ENCODE results near the gene SYNC. TPM values are rescaled to one million over a fixed set of nuclear protein-coding genes. Genes with fewer than 3 reads are reported as not detected.

SYNC gene
- polyA plus RNA-seq (ENCODE audit: insufficient read length in 4 of 4) = 1 to 10 TPM; 1.6 to 2.1 (median 1.7) TPM

DNA sequence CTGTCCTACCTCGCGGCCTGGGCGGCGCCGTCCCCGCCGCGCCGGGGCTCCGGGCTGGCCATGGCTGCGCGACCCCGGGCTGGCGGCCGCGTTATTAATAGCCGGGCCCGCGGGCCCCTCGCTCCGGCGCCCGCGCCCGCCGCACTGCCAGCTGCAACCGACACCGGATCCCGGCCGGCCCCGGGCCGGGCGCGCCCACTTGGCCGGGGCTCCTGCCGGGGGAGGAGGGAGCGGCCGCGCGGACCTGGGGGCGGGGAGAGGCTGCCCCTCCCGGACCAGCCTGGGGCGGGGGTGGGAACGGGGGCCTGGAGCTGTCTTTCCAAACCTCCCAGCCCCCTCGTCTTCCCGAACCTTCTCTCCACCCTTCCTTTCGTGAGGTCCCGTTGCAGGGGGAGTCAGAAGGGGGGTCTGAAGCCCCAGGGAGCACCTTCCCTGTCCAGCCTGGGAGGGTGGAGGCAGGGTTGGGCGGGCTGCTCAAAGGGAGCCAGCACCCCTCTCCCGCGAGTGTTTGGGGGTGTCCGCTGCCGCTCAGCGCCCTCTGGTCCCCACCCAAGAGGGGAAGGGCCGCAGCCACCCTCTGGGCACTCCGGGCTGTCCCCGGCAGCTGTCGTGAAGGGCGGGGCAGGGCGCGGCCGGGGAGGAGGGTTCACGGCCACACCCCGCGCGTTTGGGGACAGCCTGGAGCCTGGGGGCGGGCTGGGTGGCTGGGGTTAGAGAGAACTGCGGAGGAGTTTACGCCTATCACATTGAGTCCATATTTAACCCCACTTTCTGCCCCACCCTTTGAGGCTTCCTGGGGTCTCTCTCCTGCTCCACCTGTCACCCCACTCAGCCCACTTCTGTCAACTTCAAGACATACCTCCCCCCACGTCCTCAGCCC is at the start of gene SYNC:
TSS of gene SYNC (minus strand) at position 172 of the 880 bp plus-strand sequence. CDS start at position 62, 110 bp downstream.
- no peak for DNase-seq (ENCODE audit: low read depth in 4 of 4, low spot score in 3 of 4)

DNA sequence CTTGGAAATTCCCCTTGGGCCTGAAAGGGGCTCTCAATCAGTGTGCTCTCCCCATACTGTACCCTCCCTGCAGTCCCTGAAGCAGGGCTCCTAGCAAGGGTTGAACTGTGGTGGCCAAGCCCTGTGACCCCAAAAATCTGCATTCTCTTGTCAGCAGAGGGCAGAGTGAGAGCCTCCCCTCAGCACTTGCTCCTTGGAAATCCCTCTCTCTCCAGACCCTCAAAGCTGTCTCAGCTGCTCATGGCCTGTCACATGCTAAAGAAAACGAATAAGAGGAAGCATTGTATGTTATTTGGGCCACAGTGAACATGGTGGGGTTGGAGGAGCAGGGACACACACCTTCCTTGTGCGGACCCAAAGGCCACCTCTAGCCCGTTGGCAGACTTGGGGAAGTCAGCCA is 47.2 kb upstream of the SYNC start:
- DNase-seq (ENCODE audit: low read depth in 4 of 4, low spot score in 3 of 4) = no peak

DNA sequence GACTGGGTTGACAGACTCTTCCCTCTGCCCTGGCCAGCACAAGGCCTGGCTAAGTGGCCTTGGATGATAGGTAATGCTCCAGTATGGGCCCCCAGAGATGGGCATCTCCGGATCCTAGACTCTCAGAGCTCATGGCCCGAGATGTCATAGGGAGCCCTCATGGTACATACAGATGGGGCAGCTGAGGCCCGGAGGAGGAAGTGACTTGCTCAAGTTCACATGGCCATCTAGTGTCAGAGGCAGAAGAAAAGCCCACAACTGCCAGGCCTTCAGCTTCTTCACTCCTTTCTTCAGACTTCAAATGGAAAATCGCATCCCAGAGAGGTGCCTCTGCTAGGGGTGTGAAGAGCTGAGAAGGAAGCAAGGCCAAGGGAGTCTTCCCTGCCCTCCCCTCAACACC is 46.8 kb upstream of the SYNC start:
- DNase-seq (ENCODE audit: low read depth in 4 of 4, low spot score in 3 of 4) = no peak

- no peak for DNase-seq (ENCODE audit: low read depth in 4 of 4, low spot score in 3 of 4)
Observed at GRCh38 chr1:32748926-32749325, 46.4 kb upstream of the SYNC start.

- no peak for DNase-seq (ENCODE audit: low read depth in 4 of 4, low spot score in 3 of 4)
Observed at GRCh38 chr1:32748348-32748747, 45.8 kb upstream of the SYNC start.

DNA sequence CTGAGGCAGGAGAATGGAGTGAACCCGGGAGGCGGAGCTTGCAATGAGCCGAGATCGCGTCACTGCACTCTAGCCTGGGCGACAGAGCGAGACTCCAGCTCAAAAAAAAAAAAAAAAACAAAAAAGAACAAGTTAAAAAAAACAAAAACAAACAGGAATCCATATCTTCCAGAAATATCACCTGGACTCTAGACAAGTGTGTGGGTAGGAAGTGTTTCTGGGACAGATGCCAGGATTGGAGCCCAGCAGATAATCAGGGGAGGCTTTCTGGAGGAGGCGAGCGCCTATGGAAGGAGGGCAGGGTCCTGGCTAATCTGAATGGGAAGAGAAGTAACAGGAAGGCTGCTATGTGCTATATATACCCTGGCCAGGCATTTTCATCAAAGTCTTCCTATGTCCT is 43.6 kb upstream of the SYNC start:
- DNase-seq (ENCODE audit: low read depth in 4 of 4, low spot score in 3 of 4) = no peak

DNA sequence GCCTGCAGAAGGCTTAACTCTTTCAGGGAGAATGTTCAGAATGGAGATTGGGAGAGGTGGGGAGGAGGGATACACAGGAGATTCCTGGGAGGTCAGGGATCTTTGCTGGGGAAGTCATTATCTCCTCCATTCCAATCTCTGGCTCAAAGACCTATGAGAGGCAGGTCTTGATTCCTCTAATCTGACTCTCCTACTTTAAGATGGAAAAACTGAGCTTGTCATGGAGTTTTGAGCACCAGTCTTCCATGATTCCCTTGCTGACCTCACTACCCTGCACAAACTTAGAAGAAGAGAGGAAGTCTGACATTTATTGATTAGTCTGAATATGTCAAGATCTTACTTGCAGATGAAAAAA is 41.5 kb upstream of the SYNC start:
- DNase-seq (ENCODE audit: low read depth in 4 of 4, low spot score in 3 of 4) = no peak

GRCh38 chr1:32743380-32744070 is 41.0 kb upstream of the SYNC start:
- no peak for DNase-seq (ENCODE audit: low read depth in 4 of 4, low spot score in 3 of 4)

- DNase-seq (ENCODE audit: low read depth in 4 of 4, low spot score in 3 of 4) = no peak
Observed at GRCh38 chr1:32742956-32743355, 40.4 kb upstream of the SYNC start.

- DNase-seq (ENCODE audit: low read depth in 4 of 4, low spot score in 3 of 4) = no peak
Observed at GRCh38 chr1:32742199-32742947, 39.8 kb upstream of the SYNC start.

GRCh38 chr1:32741413-32742198 is 39.0 kb upstream of the SYNC start:
- DNase-seq (ENCODE audit: low read depth in 4 of 4, low spot score in 3 of 4) = no peak

DNA sequence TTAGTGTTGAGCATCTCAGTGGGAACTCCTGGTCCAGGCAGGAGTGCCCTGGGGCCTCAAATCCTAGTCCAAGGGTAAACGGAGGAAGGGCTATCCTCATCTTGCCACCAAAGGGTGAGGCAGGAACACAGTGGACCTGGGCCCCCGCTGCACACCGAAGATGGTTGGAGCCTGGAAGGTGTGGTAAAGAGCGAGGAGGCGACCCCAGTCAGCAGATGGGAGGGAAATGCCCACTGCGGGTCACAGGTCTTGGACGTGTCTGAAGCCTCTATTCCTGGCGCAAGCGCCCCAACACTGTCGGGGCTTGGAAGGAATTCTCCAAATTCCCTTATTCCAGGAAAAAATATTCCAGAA is 38.5 kb upstream of the SYNC start:
- no peak for DNase-seq (ENCODE audit: low read depth in 4 of 4, low spot score in 3 of 4)

DNA sequence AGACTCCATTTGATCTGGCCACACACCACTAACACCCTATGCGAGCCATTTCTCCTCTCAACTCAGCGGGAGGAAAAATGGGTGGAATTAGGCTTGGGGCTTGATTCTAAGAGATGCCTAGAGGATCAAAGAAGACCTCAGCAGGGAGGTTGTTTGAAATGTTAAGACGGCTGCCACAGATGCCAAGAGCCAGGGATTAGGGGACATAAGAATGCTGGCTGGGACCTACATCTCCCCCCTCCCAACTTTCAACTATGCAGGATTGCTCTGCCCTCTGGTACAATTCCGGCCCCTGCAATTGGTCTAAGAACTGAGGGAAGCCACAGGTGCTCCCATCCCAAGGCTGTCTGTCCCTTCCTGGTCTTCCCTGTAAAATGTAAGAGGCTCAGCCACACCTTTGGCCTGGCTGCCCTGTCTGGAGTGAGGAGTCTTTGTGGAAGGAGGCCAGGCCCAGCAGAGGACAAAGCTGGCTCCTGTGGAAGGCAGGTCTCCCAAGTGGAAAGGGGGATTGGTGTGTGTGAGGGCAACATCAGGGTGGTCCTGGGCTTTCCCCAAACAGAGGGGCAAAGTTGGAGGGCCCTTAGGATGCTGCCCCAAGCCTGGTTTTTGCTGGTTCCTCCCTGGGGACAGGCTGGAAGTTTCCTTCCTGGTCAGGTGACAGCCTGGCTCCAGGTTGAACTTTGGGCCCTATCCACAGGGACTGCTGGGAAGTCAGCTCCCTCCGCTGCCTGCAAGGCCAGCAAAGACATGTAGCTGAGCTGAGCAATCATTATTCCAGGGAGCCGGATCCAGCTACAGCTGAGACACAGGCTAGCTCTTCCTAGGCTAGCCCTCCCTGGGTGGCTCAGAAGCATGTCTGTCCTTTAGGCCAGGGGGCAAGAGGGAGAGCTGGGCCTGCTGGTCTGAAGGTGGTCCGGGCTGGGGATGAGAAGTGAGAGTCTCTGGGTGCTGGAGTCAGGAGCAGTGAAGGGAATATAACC is 34.5 kb upstream of the SYNC start:
- no peak for DNase-seq (ENCODE audit: low read depth in 4 of 4, low spot score in 3 of 4)

DNA sequence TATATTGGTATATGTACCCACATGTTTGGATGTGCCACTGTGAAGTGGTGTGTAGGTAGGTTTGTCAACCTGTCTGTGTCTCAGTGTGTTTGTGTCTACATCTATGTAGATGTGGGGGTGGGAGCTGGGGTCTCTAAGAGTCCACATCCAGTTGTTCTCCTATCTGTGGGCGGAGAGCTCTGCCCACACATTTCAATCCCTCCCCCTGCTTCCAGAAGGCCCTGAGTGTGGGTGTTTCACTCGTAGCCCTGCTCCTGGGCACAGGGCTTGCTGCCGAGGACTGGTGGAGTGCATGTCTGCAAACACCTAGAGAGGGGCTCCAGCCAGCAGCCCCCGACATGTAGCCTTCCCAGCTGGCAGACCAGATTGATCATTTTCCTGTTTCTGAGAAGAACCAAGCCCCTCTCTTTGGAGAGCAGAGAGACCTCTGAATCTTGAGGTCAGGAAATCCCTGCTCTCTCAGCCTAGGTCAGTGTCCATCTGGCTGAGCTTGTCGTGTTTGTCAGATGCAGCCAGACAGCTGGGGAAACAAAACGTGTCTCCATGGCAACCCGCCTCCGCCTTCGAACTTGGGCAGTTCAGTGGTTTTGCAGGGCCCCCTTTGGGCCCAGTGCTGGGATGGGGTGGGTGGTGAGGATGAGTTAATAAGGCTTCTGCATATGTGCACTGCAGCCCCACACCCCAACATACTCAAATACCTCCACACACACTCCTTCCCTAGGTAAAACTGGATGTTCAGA is 31.2 kb upstream of the SYNC start:
- DNase-seq (ENCODE audit: low read depth in 4 of 4, low spot score in 3 of 4) = no peak

DNA sequence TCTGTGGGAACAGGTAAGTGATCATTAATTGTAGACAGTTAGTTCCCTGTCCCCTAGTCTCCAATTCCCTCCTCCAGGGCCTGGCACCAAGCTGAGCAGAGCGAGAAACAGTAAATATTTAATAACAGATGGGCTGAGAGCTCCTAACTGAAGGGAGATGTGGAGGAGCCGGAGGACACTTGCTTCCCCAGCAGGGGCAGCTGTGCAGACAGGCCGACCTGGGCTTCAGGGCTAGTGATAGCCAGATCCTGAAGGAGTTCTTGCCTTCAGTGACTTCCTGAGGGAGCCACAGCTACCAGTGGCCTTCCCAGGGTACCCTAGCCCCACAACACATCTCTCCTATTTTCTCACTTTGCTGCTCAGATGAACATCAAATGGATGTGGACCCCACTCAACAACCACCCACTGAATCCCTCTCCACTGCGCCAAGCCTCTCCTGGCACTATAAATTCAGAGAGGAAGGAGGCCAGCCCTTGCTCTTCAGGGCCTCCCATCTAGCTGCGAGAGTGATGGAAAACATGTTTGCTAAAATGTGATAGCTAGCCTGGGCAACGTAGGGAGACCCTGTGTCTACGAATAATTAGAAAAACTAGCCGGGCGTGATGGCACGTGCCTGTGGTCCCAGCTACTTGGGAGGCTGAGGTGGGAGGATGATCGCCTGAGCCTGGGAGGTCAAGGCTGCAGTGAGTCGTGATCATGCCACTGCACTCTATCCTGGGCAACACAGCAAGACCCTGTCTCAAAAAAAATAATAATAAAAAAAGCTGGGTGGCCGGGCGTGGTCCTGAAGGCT is 26.9 kb upstream of the SYNC start:
- no peak for DNase-seq (ENCODE audit: low read depth in 4 of 4, low spot score in 3 of 4)

- DNase-seq (ENCODE audit: low read depth in 4 of 4, low spot score in 3 of 4) = no peak
Observed at GRCh38 chr1:32728413-32729077, 26.0 kb upstream of the SYNC start.

GRCh38 chr1:32727876-32728275 is 25.3 kb upstream of the SYNC start:
- no peak for DNase-seq (ENCODE audit: low read depth in 4 of 4, low spot score in 3 of 4)

Data from right renal pelvis (tissue), 4 donors.